ENCODE measurements around the gene VSTM2B.

GRCh38 chr19:29515706-29516357, 10.0 kb upstream of the VSTM2B start:
- TF ChIP-seq CTCF (conservative IDR thresholded peaks at IDR 0.05) (no peak), EZH2 (IDR thresholded peaks at IDR 0.05; ENCODE audit: low read depth) (no peak)
